Measurements from ENCODE around the gene STRN3. TPM values are rescaled to one million over a fixed set of nuclear protein-coding genes. Genes with fewer than 3 reads are reported as not detected.

The STRN3 gene
- total and polyA plus RNA-seq, 10 donors, result 7.6 to 50.1 (median 34.3) TPM

DNA sequence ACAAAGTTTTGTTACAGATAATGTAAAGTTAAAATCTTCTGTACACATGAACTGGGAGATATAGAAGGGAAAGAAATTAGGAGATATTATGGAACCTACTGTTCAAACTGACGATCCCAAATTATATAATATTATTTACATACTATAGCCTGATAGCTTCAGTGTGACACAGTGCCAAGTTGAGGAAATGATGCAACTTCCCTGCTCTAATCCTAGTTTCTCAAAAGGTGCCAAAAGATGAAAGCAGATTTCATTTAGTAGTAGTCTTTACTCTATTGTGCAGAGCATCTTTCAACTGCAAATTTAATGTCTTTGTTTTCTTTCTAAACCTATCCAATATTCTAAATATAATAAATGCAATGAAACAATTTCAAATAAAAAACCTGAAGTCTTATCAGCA lies 104.9 kb downstream of the STRN3 start:
- 31 to 47% (median 32%) methylated on average over 1 of the region's 1 CpG for WGBS, 5 donors
- intact Hi-C loops (cut with DNase I; ENCODE audit: low total_unique reads), result no loop called here
- DNase-seq, result no peak
- no peaks in the 10 kb centered on the region for H3K27me3 ChIP-seq (replicated peaks in 1 of 7)
- peaks cover 0 to 13% (median 5%) of the 10 kb centered on the region in 6 donors for H3K4me1 ChIP-seq
- no peaks in the 10 kb centered on the region for H3K9me3 ChIP-seq
- no peak overlapping the region for H3K4me3 ChIP-seq
- no peak overlapping the region for H3K27ac ChIP-seq
- peaks cover 0 to 57% (median 10%) of the 10 kb centered on the region in 6 donors for H3K36me3 ChIP-seq
- TF ChIP-seq POLR2AphosphoS5 (IDR thresholded peaks at IDR 0.05) (no peak), POLR2A (IDR thresholded peaks at IDR 0.05) (no peak)
- TF ChIP-seq, protein P1, sequence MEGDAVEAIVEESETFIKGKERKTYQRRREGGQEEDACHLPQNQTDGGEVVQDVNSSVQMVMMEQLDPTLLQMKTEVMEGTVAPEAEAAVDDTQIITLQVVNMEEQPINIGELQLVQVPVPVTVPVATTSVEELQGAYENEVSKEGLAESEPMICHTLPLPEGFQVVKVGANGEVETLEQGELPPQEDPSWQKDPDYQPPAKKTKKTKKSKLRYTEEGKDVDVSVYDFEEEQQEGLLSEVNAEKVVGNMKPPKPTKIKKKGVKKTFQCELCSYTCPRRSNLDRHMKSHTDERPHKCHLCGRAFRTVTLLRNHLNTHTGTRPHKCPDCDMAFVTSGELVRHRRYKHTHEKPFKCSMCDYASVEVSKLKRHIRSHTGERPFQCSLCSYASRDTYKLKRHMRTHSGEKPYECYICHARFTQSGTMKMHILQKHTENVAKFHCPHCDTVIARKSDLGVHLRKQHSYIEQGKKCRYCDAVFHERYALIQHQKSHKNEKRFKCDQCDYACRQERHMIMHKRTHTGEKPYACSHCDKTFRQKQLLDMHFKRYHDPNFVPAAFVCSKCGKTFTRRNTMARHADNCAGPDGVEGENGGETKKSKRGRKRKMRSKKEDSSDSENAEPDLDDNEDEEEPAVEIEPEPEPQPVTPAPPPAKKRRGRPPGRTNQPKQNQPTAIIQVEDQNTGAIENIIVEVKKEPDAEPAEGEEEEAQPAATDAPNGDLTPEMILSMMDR (IDR thresholded peaks at IDR 0.05 in 8 of 11, conservative IDR thresholded peaks at IDR 0.05 in 3 of 11), result no peak

DNA sequence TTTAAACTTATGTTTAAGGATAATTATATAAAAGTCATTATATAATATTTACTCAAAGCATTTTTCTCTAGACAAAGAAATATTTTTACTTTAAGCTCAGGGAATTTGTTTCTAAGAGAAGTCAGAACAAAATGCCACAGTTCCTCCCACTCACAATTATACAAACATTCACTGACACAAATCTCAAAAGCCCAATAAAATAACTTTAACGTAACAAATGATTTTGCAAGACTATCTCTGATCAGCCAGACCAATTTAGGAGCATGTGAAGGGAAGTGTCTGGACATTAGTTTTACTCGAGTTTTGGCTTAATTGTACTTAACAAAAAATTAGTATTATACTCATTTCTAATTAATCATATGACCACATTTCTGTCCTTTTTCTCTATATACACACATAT lies 110.6 kb downstream of the STRN3 start:
- intact Hi-C loops (cut with DNase I; ENCODE audit: low total_unique reads), result no loop called here
- no peak overlapping the region for H3K27ac ChIP-seq
- DNase-seq, result no peak
- H3K4me3 ChIP-seq, result no peak overlapping the region
- H3K9me3 ChIP-seq, result no peaks in the 10 kb centered on the region
- TF ChIP-seq POLR2A (IDR thresholded peaks at IDR 0.05) (no peak), POLR2AphosphoS5 (IDR thresholded peaks at IDR 0.05) (no peak)
- TF ChIP-seq, protein P1 (IDR thresholded peaks at IDR 0.05 in 8 of 11, conservative IDR thresholded peaks at IDR 0.05 in 3 of 11), result no peak
- no peaks in the 10 kb centered on the region for H3K27me3 ChIP-seq (replicated peaks in 1 of 7)
- WGBS, 5 donors, result 65 to 91% (median 76%) methylated on average over 2 of the region's 2 CpGs
- peaks cover 0 to 5% (median 0%) of the 10 kb centered on the region in 6 donors for H3K4me1 ChIP-seq
- peaks cover 0 to 44% (median 10%) of the 10 kb centered on the region in 6 donors for H3K36me3 ChIP-seq

DNA sequence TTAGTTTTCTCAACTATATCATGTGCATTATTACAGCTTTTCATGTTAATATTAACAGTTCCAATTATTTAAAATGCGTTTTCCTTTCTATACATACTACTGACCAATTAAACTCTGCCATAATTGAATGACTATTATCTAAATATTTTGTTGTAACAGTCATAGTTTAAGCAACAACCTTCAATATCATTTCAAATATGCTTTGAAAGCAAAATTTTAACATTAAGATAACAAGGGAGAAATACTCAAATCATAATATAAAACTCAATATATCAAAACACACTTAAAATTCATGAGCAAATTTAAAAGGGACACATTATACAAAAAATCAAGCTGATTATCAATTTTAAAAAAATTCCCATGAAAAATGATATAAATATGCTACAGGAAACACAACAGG lies 111.4 kb downstream of the STRN3 start:
- no peak for DNase-seq
- Histone ChIP-seq H3K4me1 (peaks cover 0 to 4% (median 0%) of the 10 kb centered on the region in 6 donors), H3K27ac (no peak overlapping the region), H3K9me3 (no peaks in the 10 kb centered on the region), H3K4me3 (no peak overlapping the region), H3K27me3 (replicated peaks in 1 of 7) (no peaks in the 10 kb centered on the region), H3K36me3 (peaks cover 0 to 52% (median 16%) of the 10 kb centered on the region in 6 donors)
- no peak for TF ChIP-seq POLR2AphosphoS5 (IDR thresholded peaks at IDR 0.05)
- TF ChIP-seq POLR2A (IDR thresholded peaks at IDR 0.05), result no peak
- TF ChIP-seq, protein P1 (IDR thresholded peaks at IDR 0.05 in 8 of 11, conservative IDR thresholded peaks at IDR 0.05 in 3 of 11), result no peak
- 92 to 100% (median 97%) methylated on average over 1 of the region's 1 CpG for WGBS, 5 donors
- intact Hi-C loops (cut with DNase I; ENCODE audit: low total_unique reads), result no loop called here

DNA sequence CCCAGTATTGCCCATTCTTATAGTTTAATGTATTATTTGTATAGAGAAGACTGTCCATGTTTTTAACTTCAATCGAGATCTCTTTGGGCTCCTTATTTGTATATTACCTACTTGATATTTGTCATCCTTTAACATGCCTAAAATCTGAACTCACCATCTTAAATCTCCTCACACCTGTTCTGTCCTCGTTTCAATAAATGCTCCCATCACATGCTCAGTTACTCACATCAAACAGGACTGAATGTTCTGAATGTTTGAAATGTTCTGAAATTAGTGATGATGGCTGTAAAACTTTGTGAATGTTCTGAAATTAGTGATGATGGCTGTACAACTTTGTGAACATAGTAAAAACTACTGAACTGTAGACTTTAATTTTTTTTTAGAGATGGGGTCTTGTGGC lies 117.4 kb downstream of the STRN3 start:
- no peaks in the 10 kb centered on the region for H3K9me3 ChIP-seq
- no peaks in the 10 kb centered on the region for H3K27me3 ChIP-seq (replicated peaks in 1 of 7)
- peak overlapping the region in 1 of 8 donors; percentile 9 for H3K27ac ChIP-seq
- peaks cover 0 to 5% (median 0%) of the 10 kb centered on the region in 6 donors for H3K4me1 ChIP-seq
- WGBS, 5 donors, result 76 to 92% (median 91%) methylated on average over 2 of the region's 2 CpGs
- intact Hi-C loops (cut with DNase I; ENCODE audit: low total_unique reads), result loop anchor here (5.0 kb wide), 1 partner anchor 252 kb away; no protein-coding TSS in a partner anchor
- TF ChIP-seq POLR2A (IDR thresholded peaks at IDR 0.05), result no peak
- TF ChIP-seq POLR2AphosphoS5 (IDR thresholded peaks at IDR 0.05), result no peak
- TF ChIP-seq, protein P1 (IDR thresholded peaks at IDR 0.05 in 8 of 11, conservative IDR thresholded peaks at IDR 0.05 in 3 of 11), result no peak
- DNase-seq, result no peak
- H3K36me3 ChIP-seq, result peaks cover 0 to 87% (median 38%) of the 10 kb centered on the region in 6 donors
- H3K4me3 ChIP-seq, result no peak overlapping the region

Data from spleen (tissue), 11 donors.